ENCODE results near the gene IL1RL1. TPM values are rescaled to one million over a fixed set of nuclear protein-coding genes. Genes with fewer than 3 reads are reported as not detected.

IL1RL1 gene
- 10 to 100 TPM in 1 of 2 donors, 1 to 10 TPM in 1; 4.8 to 65.3 TPM for total RNA-seq

GRCh38 chr2:102310964-102311640, at the start of gene IL1RL1:
IL1RL1 (plus strand) TSS chr2:102311563; CDS start chr2:102338265, 26,702 bp downstream.
- no peak within 1 kb of the TSS for H3K4me3 ChIP-seq
- no peaks in the 10 kb centered on the region for H3K9me3 ChIP-seq
- DNase-seq (ENCODE audit: low spot score) = no peak
- H3K4me1 ChIP-seq = no peaks in the 10 kb centered on the region
- no peak for TF ChIP-seq CTCF (IDR thresholded peaks at IDR 0.05)
- no peak within 1 kb of the TSS for H3K27ac ChIP-seq
- H3K36me3 ChIP-seq = no peaks in the 10 kb centered on the region
- no peaks in the 10 kb centered on the region for H3K27me3 ChIP-seq

GRCh38 chr2:102262216-102263129, 48.9 kb upstream of the IL1RL1 start:
- no peak overlapping the region for H3K4me3 ChIP-seq
- no peaks in the 10 kb centered on the region for H3K36me3 ChIP-seq
- H3K27me3 ChIP-seq = no peaks in the 10 kb centered on the region
- no peaks in the 10 kb centered on the region for H3K9me3 ChIP-seq
- no peak overlapping the region for H3K27ac ChIP-seq
- DNase-seq (ENCODE audit: low spot score) = no peak
- TF ChIP-seq CTCF (IDR thresholded peaks at IDR 0.05) = no peak
- no peaks in the 10 kb centered on the region for H3K4me1 ChIP-seq

GRCh38 chr2:102264952-102265351, 46.4 kb upstream of the IL1RL1 start:
- Histone ChIP-seq H3K4me1 (no peaks in the 10 kb centered on the region), H3K27ac (no peak overlapping the region), H3K4me3 (no peak overlapping the region), H3K27me3 (no peaks in the 10 kb centered on the region), H3K9me3 (no peaks in the 10 kb centered on the region), H3K36me3 (no peaks in the 10 kb centered on the region)
- no peak for TF ChIP-seq CTCF (IDR thresholded peaks at IDR 0.05)
- DNase-seq (ENCODE audit: low spot score) = no peak

- Histone ChIP-seq H3K27ac (no peak overlapping the region), H3K9me3 (no peaks in the 10 kb centered on the region), H3K4me1 (no peaks in the 10 kb centered on the region), H3K4me3 (no peak overlapping the region), H3K27me3 (no peaks in the 10 kb centered on the region), H3K36me3 (no peaks in the 10 kb centered on the region)
- no peak for DNase-seq (ENCODE audit: low spot score)
- TF ChIP-seq CTCF (IDR thresholded peaks at IDR 0.05) = no peak
These were observed 45.2 kb upstream of the IL1RL1 start for GRCh38 chr2:102266204-102266603.

GRCh38 chr2:102267774-102268173, 43.6 kb upstream of the IL1RL1 start:
- DNase-seq (ENCODE audit: low spot score) = no peak

More at GRCh38 chr2:102267774-102268173, 43.6 kb upstream of the IL1RL1 start:
- no peak for TF ChIP-seq CTCF (IDR thresholded peaks at IDR 0.05)
- Histone ChIP-seq H3K4me3 (no peak overlapping the region), H3K27me3 (no peaks in the 10 kb centered on the region), H3K27ac (no peak overlapping the region), H3K36me3 (no peaks in the 10 kb centered on the region), H3K9me3 (no peaks in the 10 kb centered on the region), H3K4me1 (no peaks in the 10 kb centered on the region)
